SK-N-SH treated with all-trans-retinoic acid at 6 μM for 48 hours (cell line): Measurements from ENCODE around the gene GIMAP5.

Source experiments
- ATAC-seq: fragments of 200-7000 bp; cut with Tn5 transposase; 3 replicates; pipeline ENCODE4 v1.9.1; 2020; ENCODE audit warnings: mild to moderate bottlenecking, moderate library complexity
- ARNTL ChIP-seq: fragments of 450-650 bp; formaldehyde crosslinking; IDR thresholded peaks from 2 replicates; pipeline ENCODE4 v1.5.0; 2020; ENCODE audit warnings: low read depth, mild to moderate bottlenecking, moderate library complexity, borderline replicate concordance
- CSDC2 ChIP-seq: fragments of 250-450 bp; sonication (Bioruptor Pico); IDR thresholded peaks from 2 replicates; pipeline ENCODE4 v1.5.0; 2020; ENCODE audit warnings: mild to moderate bottlenecking, moderate library complexity
- CSRNP3 ChIP-seq: fragments of 250-450 bp; sonication (Bioruptor Pico); IDR thresholded peaks from 2 replicates; pipeline ENCODE4 v1.5.1; 2021; ENCODE audit warnings: mild to moderate bottlenecking, moderate library complexity
- GLIS3 ChIP-seq: fragments of 250-450 bp; sonication (Bioruptor Pico); IDR thresholded peaks from 2 replicates; pipeline ENCODE4 v1.5.0; 2020; ENCODE audit warnings: mild to moderate bottlenecking, moderate library complexity
- ISL1 ChIP-seq: fragments of 250-450 bp; sonication (Bioruptor Pico); IDR thresholded peaks from 2 replicates; pipeline ENCODE4 v2.1.2; 2022; ENCODE audit warnings: mild to moderate bottlenecking, moderate library complexity
- OSR1 ChIP-seq: fragments of 250-450 bp; sonication (Bioruptor Pico); IDR thresholded peaks from 2 replicates; pipeline ENCODE4 v1.8.0; 2022; ENCODE audit warnings: moderate library complexity, mild to moderate bottlenecking, inconsistent platforms
- POU6F1 ChIP-seq: fragments of 250-450 bp; sonication (Bioruptor Pico); IDR thresholded peaks from 2 replicates; pipeline ENCODE4 v1.8.0; 2021; ENCODE audit warnings: low read depth, mild to moderate bottlenecking, moderate library complexity, borderline replicate concordance
- RARB ChIP-seq: fragments of 250-450 bp; sonication (Bioruptor Pico); IDR thresholded peaks from 2 replicates; pipeline ENCODE4 v1.8.0; 2021; ENCODE audit warnings: mild to moderate bottlenecking, moderate library complexity
- SNAI2 ChIP-seq: fragments of 250-450 bp; sonication (Bioruptor Pico); IDR thresholded peaks from 2 replicates; pipeline ENCODE4 v1.5.0; 2020; ENCODE audit warnings: mild to moderate bottlenecking, moderate library complexity
- TOX ChIP-seq: fragments of 250-450 bp; sonication (Bioruptor Pico); IDR thresholded peaks from 2 replicates; pipeline ENCODE4 v1.8.0; 2021; ENCODE audit warnings: mild to moderate bottlenecking, moderate library complexity, borderline replicate concordance
- ZC3H10 ChIP-seq: fragments of 250-450 bp; sonication (Bioruptor Pico); IDR thresholded peaks from 2 replicates; pipeline ENCODE4 v1.5.1; 2021; ENCODE audit warnings: mild to moderate bottlenecking, moderate library complexity
- ZFP3 ChIP-seq: fragments of 250-450 bp; sonication (Bioruptor Pico); IDR thresholded peaks from 2 replicates; pipeline ENCODE4 v1.5.0; 2020; ENCODE audit warnings: mild to moderate bottlenecking, moderate library complexity
- ZFP30 ChIP-seq: fragments of 450-650 bp; formaldehyde crosslinking; IDR thresholded peaks from 2 replicates; pipeline ENCODE4 v1.5.0; 2022; ENCODE audit warnings: mild to moderate bottlenecking, moderate library complexity
- ZNF565 ChIP-seq: fragments of 450-650 bp; formaldehyde crosslinking; conservative IDR thresholded peaks from 2 replicates; pipeline ENCODE4 v1.5.0; 2020; ENCODE audit warnings: low read depth, mild to moderate bottlenecking, moderate library complexity
- ZNF70 ChIP-seq: fragments of 450-650 bp; formaldehyde crosslinking; IDR thresholded peaks from 2 replicates; pipeline ENCODE4 v1.5.0; 2020; ENCODE audit warnings: mild to moderate bottlenecking, moderate library complexity
- ZNF8 ChIP-seq: fragments of 450-650 bp; formaldehyde crosslinking; IDR thresholded peaks from 2 replicates; pipeline ENCODE4 v1.5.0; 2020; ENCODE audit warnings: mild to moderate bottlenecking, moderate library complexity
- TF ChIP-seq, protein P1 (sequence below): fragments of 250-450 bp; sonication (Bioruptor Pico); IDR thresholded peaks from 2 replicates; pipeline ENCODE4 v1.5.0; 2020; ENCODE audit warnings: mild to moderate bottlenecking, moderate library complexity
- TF ChIP-seq, protein P2 (sequence below): fragments of 250-450 bp; sonication (Bioruptor Pico); IDR thresholded peaks from 2 replicates; pipeline ENCODE4 v1.5.1; 2020; ENCODE audit warnings: low read depth, mild to moderate bottlenecking, moderate library complexity
- TF ChIP-seq, protein P3 (sequence below): fragments of 250-450 bp; sonication (Bioruptor Pico); IDR thresholded peaks from 2 replicates; pipeline ENCODE4 v1.8.0; 2020; ENCODE audit warnings: mild to moderate bottlenecking, moderate library complexity, borderline replicate concordance

GIMAP5 gene

DNA sequence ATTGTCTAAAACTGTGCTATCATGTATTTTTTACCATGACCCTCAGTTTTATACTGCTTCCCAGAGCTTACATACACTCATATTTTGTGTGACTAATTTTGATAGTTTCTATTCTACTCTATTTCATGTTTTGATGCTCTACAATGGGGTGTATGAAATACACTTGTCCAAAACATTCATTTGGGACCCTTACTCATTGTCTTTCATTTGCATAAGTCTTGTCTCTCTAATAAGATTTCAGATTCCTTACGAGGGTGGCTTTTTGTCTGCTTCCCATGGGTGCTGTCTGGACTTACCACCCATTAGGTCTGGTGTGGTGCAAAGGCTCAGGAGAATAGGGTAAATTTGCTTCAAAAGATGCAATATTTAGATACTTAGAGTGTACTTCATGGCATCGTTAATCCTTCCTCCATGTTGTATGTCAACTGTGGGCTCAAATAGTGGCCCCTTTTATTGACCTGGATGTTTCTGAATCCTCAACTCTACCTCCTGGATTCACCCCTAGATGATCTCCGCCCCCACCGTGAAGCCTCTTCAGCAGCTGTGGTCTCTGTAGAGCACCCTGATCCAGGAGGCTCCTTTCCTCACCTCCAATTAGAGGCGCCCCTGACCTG, 3.6 kb upstream of the GIMAP5 start:
- no peak for ATAC-seq

GRCh38 chr7:150734254-150734653, 3.0 kb upstream of the GIMAP5 start:
- TF ChIP-seq TOX (CRISPR knock-in tag) (no peak), ZFP3 (CRISPR knock-in tag) (no peak), GLIS3 (CRISPR knock-in tag) (no peak), ZC3H10 (CRISPR knock-in tag) (no peak), ZNF70 (CRISPR knock-in tag) (no peak), ARNTL (CRISPR knock-in tag) (no peak), RARB (no peak), ISL1 (CRISPR knock-in tag) (no peak), CSRNP3 (CRISPR knock-in tag) (no peak), ZNF8 (CRISPR knock-in tag) (no peak), POU6F1 (CRISPR knock-in tag) (no peak)
- TF ChIP-seq, protein P1, sequence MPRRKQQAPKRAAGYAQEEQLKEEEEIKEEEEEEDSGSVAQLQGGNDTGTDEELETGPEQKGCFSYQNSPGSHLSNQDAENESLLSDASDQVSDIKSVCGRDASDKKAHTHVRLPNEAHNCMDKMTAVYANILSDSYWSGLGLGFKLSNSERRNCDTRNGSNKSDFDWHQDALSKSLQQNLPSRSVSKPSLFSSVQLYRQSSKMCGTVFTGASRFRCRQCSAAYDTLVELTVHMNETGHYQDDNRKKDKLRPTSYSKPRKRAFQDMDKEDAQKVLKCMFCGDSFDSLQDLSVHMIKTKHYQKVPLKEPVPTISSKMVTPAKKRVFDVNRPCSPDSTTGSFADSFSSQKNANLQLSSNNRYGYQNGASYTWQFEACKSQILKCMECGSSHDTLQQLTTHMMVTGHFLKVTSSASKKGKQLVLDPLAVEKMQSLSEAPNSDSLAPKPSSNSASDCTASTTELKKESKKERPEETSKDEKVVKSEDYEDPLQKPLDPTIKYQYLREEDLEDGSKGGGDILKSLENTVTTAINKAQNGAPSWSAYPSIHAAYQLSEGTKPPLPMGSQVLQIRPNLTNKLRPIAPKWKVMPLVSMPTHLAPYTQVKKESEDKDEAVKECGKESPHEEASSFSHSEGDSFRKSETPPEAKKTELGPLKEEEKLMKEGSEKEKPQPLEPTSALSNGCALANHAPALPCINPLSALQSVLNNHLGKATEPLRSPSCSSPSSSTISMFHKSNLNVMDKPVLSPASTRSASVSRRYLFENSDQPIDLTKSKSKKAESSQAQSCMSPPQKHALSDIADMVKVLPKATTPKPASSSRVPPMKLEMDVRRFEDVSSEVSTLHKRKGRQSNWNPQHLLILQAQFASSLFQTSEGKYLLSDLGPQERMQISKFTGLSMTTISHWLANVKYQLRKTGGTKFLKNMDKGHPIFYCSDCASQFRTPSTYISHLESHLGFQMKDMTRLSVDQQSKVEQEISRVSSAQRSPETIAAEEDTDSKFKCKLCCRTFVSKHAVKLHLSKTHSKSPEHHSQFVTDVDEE (CRISPR knock-in tag) = no peak
- TF ChIP-seq, protein P2, sequence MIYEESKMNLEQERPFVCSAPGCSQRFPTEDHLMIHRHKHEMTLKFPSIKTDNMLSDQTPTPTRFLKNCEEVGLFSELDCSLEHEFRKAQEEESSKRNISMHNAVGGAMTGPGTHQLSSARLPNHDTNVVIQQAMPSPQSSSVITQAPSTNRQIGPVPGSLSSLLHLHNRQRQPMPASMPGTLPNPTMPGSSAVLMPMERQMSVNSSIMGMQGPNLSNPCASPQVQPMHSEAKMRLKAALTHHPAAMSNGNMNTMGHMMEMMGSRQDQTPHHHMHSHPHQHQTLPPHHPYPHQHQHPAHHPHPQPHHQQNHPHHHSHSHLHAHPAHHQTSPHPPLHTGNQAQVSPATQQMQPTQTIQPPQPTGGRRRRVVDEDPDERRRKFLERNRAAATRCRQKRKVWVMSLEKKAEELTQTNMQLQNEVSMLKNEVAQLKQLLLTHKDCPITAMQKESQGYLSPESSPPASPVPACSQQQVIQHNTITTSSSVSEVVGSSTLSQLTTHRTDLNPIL (CRISPR knock-in tag) = no peak
- no peak for ATAC-seq

More for the DNA sequence above, 3.6 kb upstream of the GIMAP5 start:
- TF ChIP-seq TOX (CRISPR knock-in tag) (no peak), GLIS3 (CRISPR knock-in tag) (no peak), CSDC2 (CRISPR knock-in tag) (no peak), ARNTL (CRISPR knock-in tag) (no peak), OSR1 (CRISPR knock-in tag) (no peak)
- TF ChIP-seq, protein P3, sequence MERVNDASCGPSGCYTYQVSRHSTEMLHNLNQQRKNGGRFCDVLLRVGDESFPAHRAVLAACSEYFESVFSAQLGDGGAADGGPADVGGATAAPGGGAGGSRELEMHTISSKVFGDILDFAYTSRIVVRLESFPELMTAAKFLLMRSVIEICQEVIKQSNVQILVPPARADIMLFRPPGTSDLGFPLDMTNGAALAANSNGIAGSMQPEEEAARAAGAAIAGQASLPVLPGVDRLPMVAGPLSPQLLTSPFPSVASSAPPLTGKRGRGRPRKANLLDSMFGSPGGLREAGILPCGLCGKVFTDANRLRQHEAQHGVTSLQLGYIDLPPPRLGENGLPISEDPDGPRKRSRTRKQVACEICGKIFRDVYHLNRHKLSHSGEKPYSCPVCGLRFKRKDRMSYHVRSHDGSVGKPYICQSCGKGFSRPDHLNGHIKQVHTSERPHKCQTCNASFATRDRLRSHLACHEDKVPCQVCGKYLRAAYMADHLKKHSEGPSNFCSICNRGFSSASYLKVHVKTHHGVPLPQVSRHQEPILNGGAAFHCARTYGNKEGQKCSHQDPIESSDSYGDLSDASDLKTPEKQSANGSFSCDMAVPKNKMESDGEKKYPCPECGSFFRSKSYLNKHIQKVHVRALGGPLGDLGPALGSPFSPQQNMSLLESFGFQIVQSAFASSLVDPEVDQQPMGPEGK = no peak

DNA sequence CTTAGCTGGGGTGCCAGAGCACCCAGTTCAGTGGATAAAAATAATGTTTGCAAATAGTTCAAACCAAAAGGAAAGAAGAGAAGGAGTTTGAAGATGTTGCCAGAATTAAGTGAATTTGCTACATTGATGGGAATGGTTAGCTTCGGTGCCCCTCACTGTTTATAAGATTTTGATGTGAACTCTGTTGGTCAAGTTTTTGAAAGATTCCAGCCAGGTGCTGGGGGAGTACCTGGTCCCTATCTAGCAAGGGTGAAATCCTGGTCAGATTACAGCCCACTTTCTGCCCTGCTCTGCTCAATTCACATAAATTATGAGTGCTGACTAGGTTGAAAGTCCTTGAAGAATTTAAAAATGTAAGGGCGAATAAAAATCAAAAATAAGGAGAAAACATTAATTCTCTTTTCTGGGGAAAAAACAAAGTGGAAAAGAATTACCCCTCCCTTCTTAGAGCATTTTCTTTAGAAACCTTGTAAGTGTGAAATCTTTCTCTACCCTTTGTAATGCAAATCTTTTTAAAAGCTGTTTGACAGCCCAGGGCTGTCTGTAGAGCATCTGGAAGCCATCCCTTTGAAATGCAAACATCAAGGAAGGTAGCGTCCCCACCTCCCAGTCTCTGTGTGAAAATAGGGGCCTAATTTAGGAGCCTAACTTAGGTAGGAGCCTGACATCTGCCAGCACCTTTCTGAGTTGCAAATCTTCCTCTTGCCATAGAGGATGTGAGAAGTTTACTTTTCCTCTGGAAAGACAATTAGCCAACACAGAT, 1.4 kb upstream of the GIMAP5 start:
- ATAC-seq = no peak
- TF ChIP-seq, protein P3 = no peak
- TF ChIP-seq SNAI2 (CRISPR knock-in tag) (no peak), CSRNP3 (CRISPR knock-in tag) (no peak), ZNF70 (CRISPR knock-in tag) (no peak), ZFP30 (CRISPR knock-in tag) (no peak), CSDC2 (CRISPR knock-in tag) (no peak), ZNF565 (CRISPR knock-in tag) (no peak)
- TF ChIP-seq, protein P1 (CRISPR knock-in tag) = no peak
